Glutamatergic neuron (in vitro differentiated cells): ENCODE measurements around the gene IL20. TPM values are rescaled to one million over a fixed set of nuclear protein-coding genes. Genes with fewer than 3 reads are reported as not detected.

Experiments used
- DNase-seq: peaks from one replicate; pipeline ENCODE4 v3.0.0; 2022
- H3K27ac Mint-ChIP-seq: one replicate; pipeline ENCODE4 v1.8.0; 2020; ENCODE audit warnings: mild to moderate bottlenecking, mixed read lengths, inconsistent platforms; ENCODE audit not compliant: unreplicated experiment
- H3K27me3 Mint-ChIP-seq: one replicate; pipeline ENCODE4 v1.8.0; 2020; ENCODE audit warnings: mild to moderate bottlenecking, moderate library complexity, mixed read lengths, inconsistent platforms; ENCODE audit not compliant: unreplicated experiment
- H3K36me3 Mint-ChIP-seq: one replicate; pipeline ENCODE4 v1.8.0; 2020; ENCODE audit warnings: mild to moderate bottlenecking, mixed read lengths, inconsistent platforms; ENCODE audit not compliant: unreplicated experiment
- H3K4me1 Mint-ChIP-seq: one replicate; pipeline ENCODE4 v1.8.0; 2020; ENCODE audit warnings: mild to moderate bottlenecking, low read depth, mixed read lengths, inconsistent platforms; ENCODE audit not compliant: unreplicated experiment
- H3K4me3 Mint-ChIP-seq: one replicate; pipeline ENCODE4 v1.8.0; 2020; ENCODE audit warnings: mild to moderate bottlenecking, mixed read lengths, inconsistent platforms; ENCODE audit not compliant: unreplicated experiment
- H3K9me3 Mint-ChIP-seq: one replicate; pipeline ENCODE4 v1.8.0; 2020; ENCODE audit warnings: mild to moderate bottlenecking, moderate library complexity, mixed read lengths, inconsistent platforms; ENCODE audit not compliant: unreplicated experiment
- total RNA-seq: library from RNA; stranded (reverse); fragmentation: NEBNext Ultra II Directional; extraction: Animal tissue kit (Norgen Biotek cat#: 25700); gene quantifications from one replicate; pipeline ENCODE4 v1.2.1, GENCODE V29; 2021; ENCODE audit not compliant: unreplicated experiment
- TF ChIP-seq, protein P1 (sequence below): fragments of 200-600 bp; sonication (generic); IDR thresholded peaks from one replicate; pipeline ENCODE4 v1.5.0; 2021; ENCODE audit not compliant: partially characterized antibody, unreplicated experiment

Gene IL20
- total RNA-seq, 1 donor from 2014 or later, result not detected

- Mint-ChIP-seq H3K4me3 (no peak overlapping the region), H3K36me3 (no peaks in the 10 kb centered on the region), H3K4me1 (peaks cover 9% of the 10 kb centered on the region), H3K27ac (no peak overlapping the region), H3K27me3 (no peaks in the 10 kb centered on the region), H3K9me3 (peaks cover 3% of the 10 kb centered on the region)
- TF ChIP-seq, protein P1, sequence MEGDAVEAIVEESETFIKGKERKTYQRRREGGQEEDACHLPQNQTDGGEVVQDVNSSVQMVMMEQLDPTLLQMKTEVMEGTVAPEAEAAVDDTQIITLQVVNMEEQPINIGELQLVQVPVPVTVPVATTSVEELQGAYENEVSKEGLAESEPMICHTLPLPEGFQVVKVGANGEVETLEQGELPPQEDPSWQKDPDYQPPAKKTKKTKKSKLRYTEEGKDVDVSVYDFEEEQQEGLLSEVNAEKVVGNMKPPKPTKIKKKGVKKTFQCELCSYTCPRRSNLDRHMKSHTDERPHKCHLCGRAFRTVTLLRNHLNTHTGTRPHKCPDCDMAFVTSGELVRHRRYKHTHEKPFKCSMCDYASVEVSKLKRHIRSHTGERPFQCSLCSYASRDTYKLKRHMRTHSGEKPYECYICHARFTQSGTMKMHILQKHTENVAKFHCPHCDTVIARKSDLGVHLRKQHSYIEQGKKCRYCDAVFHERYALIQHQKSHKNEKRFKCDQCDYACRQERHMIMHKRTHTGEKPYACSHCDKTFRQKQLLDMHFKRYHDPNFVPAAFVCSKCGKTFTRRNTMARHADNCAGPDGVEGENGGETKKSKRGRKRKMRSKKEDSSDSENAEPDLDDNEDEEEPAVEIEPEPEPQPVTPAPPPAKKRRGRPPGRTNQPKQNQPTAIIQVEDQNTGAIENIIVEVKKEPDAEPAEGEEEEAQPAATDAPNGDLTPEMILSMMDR, result no peak
- DNase-seq, result no peak
Observed at GRCh38 chr1:206898915-206899431, 33.5 kb downstream of the IL20 start.

GRCh38 chr1:206899717-206900116, 34.3 kb downstream of the IL20 start:
- TF ChIP-seq, protein P1, result no peak
- peaks cover 3% of the 10 kb centered on the region for H3K9me3 Mint-ChIP-seq
- DNase-seq, result no peak
- H3K27ac Mint-ChIP-seq, result no peak overlapping the region
- peaks cover 9% of the 10 kb centered on the region for H3K4me1 Mint-ChIP-seq
- no peak overlapping the region for H3K4me3 Mint-ChIP-seq
- no peaks in the 10 kb centered on the region for H3K27me3 Mint-ChIP-seq
- no peaks in the 10 kb centered on the region for H3K36me3 Mint-ChIP-seq

DNA sequence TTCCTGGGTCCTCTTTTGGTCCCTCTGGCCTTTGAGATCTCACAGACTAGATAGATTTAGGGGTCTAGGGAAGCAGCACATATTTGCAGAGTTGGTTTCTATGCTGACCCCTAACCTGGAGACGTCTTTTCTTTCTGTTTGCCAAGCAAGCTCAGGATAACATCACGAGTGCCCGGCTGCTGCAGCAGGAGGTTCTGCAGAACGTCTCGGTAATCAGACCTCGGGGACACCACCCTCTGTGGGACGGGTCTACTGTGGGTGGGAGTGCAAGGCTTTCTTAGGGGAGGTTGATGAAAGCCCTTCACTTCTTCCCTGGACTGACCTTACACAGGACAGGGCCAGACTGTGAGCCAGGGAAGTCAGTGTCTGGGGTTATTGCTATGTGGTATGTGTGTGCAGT, 34.7 kb downstream of the IL20 start:
- no peaks in the 10 kb centered on the region for H3K36me3 Mint-ChIP-seq
- H3K27me3 Mint-ChIP-seq, result no peaks in the 10 kb centered on the region
- TF ChIP-seq, protein P1, result no peak
- H3K27ac Mint-ChIP-seq, result no peak overlapping the region
- H3K9me3 Mint-ChIP-seq, result peaks cover 5% of the 10 kb centered on the region
- H3K4me3 Mint-ChIP-seq, result no peak overlapping the region
- H3K4me1 Mint-ChIP-seq, result peaks cover 9% of the 10 kb centered on the region
- no peak for DNase-seq

DNA sequence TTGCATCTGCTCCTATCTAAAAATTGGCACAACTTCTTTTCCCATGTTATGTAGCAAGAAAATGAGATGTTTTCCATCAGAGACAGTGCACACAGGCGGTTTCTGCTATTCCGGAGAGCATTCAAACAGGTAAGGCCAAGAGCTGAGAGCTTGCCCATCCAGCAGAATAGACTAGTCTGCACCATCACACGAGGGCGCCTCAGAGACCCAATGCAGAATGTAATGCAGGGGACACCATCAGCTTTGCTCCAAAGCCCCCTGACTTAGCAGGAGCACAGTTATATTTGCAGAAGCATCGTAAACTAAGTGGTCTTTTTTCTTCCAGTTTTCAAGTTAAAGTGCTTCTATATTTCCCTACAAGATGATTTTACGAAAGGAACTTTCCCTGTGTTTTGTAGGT, 36.5 kb downstream of the IL20 start:
- Mint-ChIP-seq H3K27me3 (peaks cover 2% of the 10 kb centered on the region), H3K4me1 (no peaks in the 10 kb centered on the region), H3K36me3 (no peaks in the 10 kb centered on the region), H3K4me3 (no peak overlapping the region), H3K9me3 (peaks cover 5% of the 10 kb centered on the region), H3K27ac (no peak overlapping the region)
- TF ChIP-seq, protein P1, result no peak
- DNase-seq, result no peak

DNA sequence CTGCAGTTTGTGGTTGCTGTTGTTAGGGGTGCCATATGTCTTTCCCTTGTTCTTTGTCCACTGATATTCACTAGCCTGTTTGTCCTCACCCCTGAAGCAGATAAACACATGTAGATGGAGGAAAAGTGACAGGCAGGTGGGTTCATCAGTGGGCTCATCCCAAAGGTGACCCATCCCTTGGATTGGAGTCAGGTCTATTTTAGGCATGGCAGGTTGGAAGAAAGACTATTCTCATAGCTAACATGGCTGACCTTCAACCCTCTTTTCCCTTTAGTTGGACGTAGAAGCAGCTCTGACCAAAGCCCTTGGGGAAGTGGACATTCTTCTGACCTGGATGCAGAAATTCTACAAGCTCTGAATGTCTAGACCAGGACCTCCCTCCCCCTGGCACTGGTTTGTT, 37.3 kb downstream of the IL20 start:
- peaks cover 4% of the 10 kb centered on the region for H3K27me3 Mint-ChIP-seq
- H3K4me1 Mint-ChIP-seq, result no peaks in the 10 kb centered on the region
- H3K9me3 Mint-ChIP-seq, result peaks cover 3% of the 10 kb centered on the region

More for the DNA sequence above, 37.3 kb downstream of the IL20 start:
- H3K36me3 Mint-ChIP-seq, result no peaks in the 10 kb centered on the region
- TF ChIP-seq, protein P1, result no peak
- DNase-seq, result no peak
- no peak overlapping the region for H3K27ac Mint-ChIP-seq
- no peak overlapping the region for H3K4me3 Mint-ChIP-seq
